Inflammatory macrophage treated with lipopolysaccharide for 4 hours (primary cell): ENCODE data around the gene EMILIN1.
A peak's percentile ranks its signal among the peaks of the same experiment; 100 is the strongest.

Experiments
- DNase-seq: peaks from one replicate; pipeline ENCODE4 v3.0.0-alpha.2; 2020

EMILIN1 gene

GRCh38 chr2:27081984-27082772 is 3.8 kb downstream of the EMILIN1 start:
- no peak for DNase-seq

GRCh38 chr2:27082773-27083409 is 4.5 kb downstream of the EMILIN1 start:
- no peak for DNase-seq

- no peak for DNase-seq
Observed at GRCh38 chr2:27083410-27084296, 5.2 kb downstream of the EMILIN1 start.

- no peak for DNase-seq
Observed at GRCh38 chr2:27084297-27085061, 6.1 kb downstream of the EMILIN1 start.

GRCh38 chr2:27085062-27085672 is 6.8 kb downstream of the EMILIN1 start:
- no peak for DNase-seq

- peak; percentile 76 for DNase-seq
Observed at GRCh38 chr2:27085673-27086089, 7.3 kb downstream of the EMILIN1 start.

GRCh38 chr2:27086090-27086723 is 7.8 kb downstream of the EMILIN1 start:
- peak; percentile 95 for DNase-seq

- no peak for DNase-seq
Observed at GRCh38 chr2:27086724-27087593, 8.5 kb downstream of the EMILIN1 start, which contains the start of gene KHK. Gene KHK, plus strand, starts transcription at chr2:27086772. Its CDS starts 488 bp downstream, at chr2:27087260.

- no peak for DNase-seq
Observed at GRCh38 chr2:27087823-27088410, 9.5 kb downstream of the EMILIN1 start.

GRCh38 chr2:27088634-27089033 is 10.2 kb downstream of the EMILIN1 start:
- no peak for DNase-seq

- no peak for DNase-seq
Observed at GRCh38 chr2:27089111-27089954, 10.9 kb downstream of the EMILIN1 start.

GRCh38 chr2:27091746-27092695 is 13.6 kb downstream of the EMILIN1 start:
- no peak for DNase-seq

- DNase-seq, result no peak
Observed at GRCh38 chr2:27092696-27093429, 14.4 kb downstream of the EMILIN1 start.

- DNase-seq, result no peak
Observed at GRCh38 chr2:27093430-27094352, 15.3 kb downstream of the EMILIN1 start.

- DNase-seq, result no peak
Observed at GRCh38 chr2:27094353-27094984, 16.1 kb downstream of the EMILIN1 start.

GRCh38 chr2:27095427-27095744 is 17.0 kb downstream of the EMILIN1 start:
- no peak for DNase-seq
